ENCODE data around the gene DENND10.

DNA sequence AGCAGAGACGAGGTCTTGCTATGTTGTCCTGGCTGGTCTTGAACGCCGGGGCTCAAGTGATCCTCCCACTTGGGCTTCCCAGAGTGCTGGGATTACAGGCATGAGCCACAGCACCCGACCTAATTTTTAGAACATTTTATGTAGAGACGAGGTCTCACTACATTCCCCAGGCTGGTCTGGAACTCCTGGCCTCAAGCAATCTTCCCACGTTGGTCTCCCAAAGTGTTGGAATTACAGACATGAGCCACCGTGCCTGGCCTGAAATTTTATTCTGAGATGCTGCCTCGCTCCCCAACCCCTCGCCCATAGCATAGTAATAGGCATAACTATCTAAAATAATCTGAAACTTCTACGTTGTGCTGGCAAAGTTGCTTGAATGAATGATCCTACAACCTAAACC lies 39.7 kb downstream of the DENND10 start:
- TF ChIP-seq JUNB (IDR thresholded peaks at IDR 0.05; ENCODE audit: unreplicated experiment) = no peak
- TF ChIP-seq, protein P1, sequence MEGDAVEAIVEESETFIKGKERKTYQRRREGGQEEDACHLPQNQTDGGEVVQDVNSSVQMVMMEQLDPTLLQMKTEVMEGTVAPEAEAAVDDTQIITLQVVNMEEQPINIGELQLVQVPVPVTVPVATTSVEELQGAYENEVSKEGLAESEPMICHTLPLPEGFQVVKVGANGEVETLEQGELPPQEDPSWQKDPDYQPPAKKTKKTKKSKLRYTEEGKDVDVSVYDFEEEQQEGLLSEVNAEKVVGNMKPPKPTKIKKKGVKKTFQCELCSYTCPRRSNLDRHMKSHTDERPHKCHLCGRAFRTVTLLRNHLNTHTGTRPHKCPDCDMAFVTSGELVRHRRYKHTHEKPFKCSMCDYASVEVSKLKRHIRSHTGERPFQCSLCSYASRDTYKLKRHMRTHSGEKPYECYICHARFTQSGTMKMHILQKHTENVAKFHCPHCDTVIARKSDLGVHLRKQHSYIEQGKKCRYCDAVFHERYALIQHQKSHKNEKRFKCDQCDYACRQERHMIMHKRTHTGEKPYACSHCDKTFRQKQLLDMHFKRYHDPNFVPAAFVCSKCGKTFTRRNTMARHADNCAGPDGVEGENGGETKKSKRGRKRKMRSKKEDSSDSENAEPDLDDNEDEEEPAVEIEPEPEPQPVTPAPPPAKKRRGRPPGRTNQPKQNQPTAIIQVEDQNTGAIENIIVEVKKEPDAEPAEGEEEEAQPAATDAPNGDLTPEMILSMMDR (conservative IDR thresholded peaks at IDR 0.05; ENCODE audit: low read depth in 2 of 2) = no peak
- TF ChIP-seq ZNF114 (CRISPR knock-in tag; IDR thresholded peaks at IDR 0.05) = no peak
- TF ChIP-seq EZH2 (IDR thresholded peaks at IDR 0.05; ENCODE audit: low read depth, unreplicated experiment) = no peak
- no peak for TF ChIP-seq POLR2AphosphoS5 (IDR thresholded peaks at IDR 0.05; ENCODE audit: low read depth)
- TF ChIP-seq CREB1 (CRISPR knock-in tag; IDR thresholded peaks at IDR 0.05; ENCODE audit: low read depth) = no peak
- no peak for TF ChIP-seq EZH2phosphoT487 (IDR thresholded peaks at IDR 0.05; ENCODE audit: unreplicated experiment)
- no peak for TF ChIP-seq STAT1 (IDR thresholded peaks at IDR 0.05; ENCODE audit: unreplicated experiment)
- TF ChIP-seq, protein P2, sequence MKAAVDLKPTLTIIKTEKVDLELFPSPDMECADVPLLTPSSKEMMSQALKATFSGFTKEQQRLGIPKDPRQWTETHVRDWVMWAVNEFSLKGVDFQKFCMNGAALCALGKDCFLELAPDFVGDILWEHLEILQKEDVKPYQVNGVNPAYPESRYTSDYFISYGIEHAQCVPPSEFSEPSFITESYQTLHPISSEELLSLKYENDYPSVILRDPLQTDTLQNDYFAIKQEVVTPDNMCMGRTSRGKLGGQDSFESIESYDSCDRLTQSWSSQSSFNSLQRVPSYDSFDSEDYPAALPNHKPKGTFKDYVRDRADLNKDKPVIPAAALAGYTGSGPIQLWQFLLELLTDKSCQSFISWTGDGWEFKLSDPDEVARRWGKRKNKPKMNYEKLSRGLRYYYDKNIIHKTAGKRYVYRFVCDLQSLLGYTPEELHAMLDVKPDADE (IDR thresholded peaks at IDR 0.05) = no peak

Measured in GM23338 (cell line).